GM19372 (cell line): ENCODE measurements around the gene YY1.
"Not testable (repeated sequence)": the region's sequence is repeated elsewhere in the genome, so short reads cannot be mapped to it uniquely, and the experiment has no call there.

ENCODE experiments used
- ATAC-seq: cut with Tn5 transposase; IDR thresholded peaks from one replicate; pipeline ENCODE4 v1.9.1; 2021; ENCODE audit warnings: mild to moderate bottlenecking, low read depth, moderate library complexity; ENCODE audit not compliant: unreplicated experiment

Gene YY1

DNA sequence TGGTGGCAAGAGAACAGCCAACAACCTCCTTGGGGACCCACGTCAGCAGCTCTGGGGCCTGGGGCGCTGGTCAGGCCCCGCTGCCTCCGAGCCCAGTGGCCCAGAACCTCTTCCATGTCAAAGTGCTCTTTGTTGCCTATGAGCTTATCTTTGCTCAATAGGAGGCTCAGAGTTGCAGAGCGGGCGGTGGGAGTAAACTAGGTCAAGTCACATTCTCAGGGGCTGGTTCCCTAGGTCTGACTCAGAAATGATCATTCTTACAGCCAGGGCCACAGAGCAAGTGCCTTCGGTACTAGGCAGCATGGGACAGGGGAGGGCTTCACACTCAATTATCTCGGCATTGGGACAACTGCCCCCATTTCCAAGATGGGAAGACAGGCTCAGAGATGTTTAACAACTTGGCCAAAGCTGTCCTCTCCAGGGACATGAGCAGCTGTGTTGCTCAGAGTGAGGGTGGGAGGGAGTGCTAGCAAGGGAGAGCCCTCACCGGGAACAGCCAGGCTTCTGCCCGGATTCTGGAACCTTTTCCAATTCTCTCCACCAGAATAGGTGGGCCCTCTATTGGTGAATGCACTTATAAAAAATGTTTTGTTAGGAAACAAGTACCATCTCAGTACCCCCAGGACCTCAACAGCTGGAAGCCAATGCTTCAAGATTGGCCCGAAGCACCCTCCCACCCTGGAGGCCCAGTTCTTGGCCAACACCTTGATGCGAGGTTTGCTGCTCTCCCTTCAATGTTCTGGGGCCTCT lies 55.4 kb downstream of the YY1 start:
- ATAC-seq: no peak

DNA sequence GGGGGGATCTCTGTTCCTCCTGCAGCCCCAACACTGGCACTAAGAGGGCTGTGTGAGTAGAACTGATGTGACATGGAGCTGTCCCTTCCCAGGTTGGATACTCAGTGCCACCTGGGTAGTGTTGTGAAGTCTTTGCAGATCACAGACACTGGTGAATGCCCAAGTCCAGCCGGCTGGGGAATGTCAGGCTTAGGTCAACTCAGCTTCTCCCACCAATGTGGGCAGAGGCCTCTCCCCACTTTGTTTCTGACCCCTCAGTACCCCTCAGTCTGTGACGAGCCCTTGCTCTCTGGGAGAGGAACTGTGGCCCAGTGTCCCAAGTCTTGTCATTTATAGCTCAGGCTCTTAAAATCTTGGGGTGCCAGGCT lies 56.0 kb downstream of the YY1 start:
- ATAC-seq: no peak

DNA sequence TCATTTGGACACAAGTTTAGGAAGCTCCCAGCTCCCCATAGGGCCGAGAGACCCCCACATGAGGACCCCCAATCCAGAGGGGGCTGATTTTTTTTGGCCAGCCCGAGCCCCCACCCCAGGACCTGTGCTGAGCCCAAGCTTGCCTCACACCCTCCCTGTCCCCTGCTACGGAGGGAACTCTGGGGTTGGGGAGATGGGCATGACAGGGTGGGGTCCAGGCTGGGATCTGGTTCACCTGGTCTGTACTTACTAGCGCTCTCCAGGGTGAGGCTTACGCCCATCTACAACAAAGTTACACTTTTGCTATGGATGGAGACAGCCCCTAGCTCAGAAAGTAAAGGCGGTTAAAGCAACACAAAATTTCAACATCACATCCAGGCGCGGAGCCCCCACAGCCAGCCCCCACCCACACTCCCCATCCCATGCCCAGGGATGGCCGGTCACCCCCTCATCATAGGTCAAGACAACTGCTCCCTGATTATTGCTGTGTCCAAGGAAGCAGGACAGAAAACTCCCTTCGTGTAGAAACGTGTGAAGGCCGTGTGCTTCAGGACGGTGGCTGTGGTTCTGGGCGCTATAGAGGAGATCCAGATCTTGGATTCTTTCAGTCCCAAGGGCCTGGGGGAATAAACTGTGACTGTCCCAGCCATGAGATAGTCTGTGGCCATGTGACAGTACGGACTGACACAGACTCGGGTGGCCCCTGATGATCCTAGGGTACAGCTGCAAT lies 56.6 kb downstream of the YY1 start:
- no peak for ATAC-seq

DNA sequence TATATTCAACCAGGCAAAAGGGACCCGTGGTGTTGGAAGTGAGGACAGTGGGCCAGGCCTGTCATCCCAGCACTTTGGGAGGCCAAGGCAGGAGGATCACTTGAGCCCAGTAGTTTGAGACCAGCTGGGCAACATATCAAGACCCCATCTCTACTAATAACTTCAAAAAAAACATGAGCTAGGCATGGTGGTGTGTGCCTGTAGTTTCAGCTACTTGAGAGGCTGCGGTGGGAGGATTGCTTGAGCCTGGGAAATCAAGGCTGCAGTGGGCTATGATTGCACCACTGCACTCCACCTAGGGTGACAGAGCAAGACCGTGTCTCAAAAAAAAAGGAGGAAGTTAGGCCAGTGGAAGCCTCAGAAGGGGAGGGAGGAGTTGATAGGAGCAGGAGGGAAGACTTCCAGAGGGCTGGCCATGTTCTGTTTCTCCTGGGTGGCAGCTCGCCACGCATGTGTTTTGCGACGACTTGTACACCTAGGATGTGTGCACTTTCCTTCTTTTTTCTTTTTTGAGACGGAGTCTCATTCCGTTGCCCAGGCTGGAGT lies 57.2 kb downstream of the YY1 start:
- ATAC-seq: no peak

DNA sequence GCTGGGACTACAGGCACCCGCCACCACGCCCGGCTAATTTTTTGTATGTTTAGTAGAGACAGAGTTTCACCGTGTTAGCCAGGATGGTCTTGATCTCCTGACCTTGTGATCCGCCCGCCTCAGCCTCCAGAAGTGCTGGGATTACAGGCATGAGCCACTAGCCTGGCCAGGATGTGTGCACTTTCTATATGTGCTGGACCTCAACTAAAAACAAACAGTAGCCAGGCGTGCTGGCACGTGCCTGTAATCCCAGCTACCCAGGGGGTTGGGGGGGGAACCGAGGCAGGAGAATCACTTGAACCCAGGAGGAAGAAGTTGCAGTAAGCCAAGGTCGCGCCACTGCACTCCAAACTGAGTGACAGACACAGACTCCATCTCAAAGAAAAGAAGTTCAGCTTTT lies 57.8 kb downstream of the YY1 start:
- ATAC-seq: not testable (repeated sequence)

DNA sequence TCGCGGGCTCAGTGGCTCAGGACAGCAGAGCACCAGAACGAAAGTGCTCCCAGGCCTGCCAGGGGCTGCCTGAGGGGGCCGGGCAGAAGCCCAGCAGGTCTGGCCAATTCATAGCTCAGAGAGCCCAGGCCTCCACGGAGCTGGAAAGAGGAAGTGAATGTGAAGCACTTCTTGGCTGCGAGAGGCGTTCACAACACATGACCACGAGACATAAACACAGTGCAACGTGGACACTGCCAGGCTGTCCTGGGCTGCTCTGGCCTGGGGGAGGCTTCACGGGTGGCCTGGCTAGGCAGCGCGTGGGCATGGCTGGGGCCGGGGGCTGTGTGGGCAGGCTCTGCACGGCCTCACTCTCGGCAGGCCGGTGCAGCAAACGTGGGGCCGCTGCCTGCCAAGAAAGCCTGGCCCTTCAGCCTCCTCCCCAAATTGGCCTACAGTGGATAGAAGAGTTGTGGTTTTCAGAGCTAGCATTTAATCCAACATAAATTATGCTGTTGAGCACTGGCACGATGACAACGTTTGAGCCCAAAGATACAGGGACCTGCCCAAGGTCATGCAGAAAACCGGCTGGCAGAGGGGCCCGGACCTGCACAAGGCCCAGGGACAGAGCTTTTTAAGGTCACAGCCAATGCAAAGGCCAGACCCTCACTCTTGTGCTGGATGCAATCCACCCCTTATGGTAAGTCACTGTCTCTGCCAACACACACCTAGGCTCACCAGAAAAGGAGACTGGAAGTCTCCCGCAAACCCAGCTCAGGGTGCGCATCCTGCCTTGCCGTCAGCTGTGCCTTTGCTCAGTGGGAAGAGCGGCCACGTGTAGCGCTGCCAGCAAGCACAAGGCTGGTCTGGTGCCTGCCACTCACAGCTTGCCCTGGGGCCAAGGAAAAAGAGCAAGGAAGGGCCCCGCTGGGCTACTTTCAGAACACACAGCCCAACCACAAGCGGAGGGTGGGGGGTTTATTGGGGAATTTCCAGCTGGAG lies 58.7 kb downstream of the YY1 start:
- ATAC-seq: peak; percentile 98

DNA sequence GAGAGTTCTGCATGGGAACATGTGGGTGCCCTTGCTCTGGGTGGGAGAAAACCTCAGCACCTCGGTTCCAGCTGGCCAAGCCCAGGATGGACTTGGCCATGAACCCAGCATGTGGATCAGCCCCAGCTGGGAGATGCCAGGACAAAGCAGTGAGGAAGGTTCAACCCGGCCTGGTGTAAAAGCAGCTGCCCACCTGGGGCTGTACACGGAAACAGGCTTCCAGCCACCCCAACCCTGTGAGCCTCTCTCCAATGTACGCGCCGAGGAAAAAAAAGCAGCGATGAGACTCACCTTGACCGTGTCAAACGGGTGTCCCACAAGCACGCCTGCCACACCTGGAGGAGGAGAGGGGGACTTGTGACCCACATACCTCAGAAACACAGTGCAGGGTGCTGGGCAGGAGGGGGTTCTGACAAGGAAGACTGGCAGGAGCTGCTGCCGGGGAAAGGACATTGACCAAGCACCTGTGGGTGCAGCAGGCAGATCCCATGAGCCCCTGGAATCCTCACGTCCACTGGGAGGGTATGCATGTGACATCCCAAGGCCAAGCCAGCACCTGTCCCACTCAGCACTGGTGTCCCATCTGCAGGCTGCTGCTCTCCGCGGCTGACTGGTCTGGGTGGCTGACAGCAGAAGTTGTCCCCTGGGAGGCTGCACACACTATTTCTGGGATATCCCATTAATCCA lies 59.8 kb downstream of the YY1 start:
- ATAC-seq: no peak

DNA sequence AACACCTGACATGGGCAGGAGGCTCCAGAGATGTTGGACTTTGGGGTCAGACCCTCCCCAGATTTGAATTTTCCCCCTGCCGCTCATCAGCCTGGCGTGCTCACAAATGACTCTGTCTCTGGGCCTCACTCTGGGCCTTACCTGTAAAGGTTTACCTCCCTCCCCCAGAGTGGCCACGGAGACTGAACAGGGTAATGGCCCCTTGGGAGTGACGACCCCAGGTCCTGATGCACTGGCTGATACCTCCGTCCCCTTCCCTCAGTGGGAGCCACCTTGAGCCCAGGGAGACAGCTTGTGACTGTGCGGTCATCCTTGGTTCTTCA lies 60.3 kb downstream of the YY1 start:
- ATAC-seq: no peak

DNA sequence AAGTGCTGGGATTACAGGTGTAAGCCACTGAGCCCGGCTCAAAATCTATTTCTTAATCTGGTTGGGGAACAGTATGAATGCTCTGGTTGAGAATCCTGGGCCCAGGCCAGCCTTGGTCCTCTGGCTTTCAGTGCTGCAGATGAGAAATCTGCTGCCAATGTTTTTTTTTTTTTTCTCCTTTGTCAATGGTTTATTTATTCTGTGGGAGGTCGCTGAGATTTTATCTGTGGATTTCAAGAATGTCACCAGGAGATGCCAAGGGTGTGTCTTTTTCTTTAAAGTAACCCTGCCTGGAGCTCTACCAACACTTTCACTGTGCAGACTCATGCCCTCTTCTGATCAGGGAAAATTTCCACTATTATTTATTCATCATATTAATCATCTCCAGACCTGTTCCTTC lies 63.7 kb downstream of the YY1 start:
- ATAC-seq: no peak

DNA sequence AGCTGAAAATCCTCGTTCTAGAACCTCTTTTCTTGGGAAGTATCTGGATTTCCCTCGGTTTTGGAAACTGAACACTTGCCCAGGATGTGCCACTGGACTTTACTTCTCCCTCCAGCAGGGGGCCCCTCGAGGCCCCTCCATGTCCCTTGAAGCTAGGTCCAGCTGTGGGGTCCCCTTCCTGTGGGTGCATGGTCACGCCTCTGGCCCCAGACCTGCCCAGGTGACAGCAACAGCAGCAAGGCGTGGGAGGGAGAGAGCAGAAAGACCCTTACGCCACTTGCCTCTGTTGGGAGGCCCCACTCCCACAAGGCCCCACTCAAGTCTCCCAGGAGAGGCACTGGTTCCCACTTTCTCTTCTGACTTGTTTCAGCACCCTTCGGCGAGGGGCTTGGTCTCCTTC lies 64.2 kb downstream of the YY1 start:
- ATAC-seq: no peak

DNA sequence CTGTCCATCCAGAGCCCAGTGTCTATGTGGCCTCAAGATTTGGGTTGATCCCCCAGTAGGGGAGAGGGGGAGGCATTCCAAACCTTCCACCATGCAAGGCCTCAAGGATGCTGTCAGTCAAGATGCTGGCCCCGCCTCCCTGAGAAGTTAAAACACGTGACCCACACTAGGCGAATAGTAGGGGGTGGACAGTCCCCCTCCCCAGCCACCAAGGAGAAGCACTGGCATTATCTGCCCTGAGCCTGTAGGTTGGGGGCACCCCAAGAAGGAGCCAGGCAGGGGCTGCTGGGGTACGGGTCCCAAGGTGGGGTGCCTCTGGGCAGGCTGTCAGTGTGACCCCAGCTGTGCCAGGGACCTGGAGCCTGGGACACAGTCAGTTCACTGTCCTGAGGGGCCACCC lies 65.0 kb downstream of the YY1 start:
- ATAC-seq: no peak

DNA sequence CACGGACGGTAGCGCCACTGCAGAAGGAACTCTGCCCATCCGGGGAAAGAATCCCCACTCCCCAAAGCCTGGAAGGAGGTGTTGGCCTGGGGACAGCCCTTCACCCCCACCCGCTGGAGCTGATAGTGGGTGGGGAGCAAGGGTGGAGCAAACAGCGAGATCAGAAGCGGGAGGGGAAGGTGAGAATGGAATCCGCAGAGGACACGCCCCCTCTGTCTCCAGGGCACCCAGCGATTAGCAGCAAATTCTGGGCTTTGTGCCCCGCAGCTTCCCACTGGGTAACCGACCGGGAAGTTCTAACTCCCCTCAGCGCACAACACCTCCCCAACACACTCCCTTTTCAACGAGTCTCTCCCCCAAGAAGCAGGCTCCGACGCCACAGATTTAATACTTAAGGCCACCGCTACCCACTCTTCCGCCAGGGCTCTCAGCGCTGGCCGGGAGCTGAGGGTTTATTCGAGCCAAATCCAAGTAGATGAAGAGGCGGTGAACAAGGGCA lies 65.9 kb downstream of the YY1 start:
- ATAC-seq: no peak

DNA sequence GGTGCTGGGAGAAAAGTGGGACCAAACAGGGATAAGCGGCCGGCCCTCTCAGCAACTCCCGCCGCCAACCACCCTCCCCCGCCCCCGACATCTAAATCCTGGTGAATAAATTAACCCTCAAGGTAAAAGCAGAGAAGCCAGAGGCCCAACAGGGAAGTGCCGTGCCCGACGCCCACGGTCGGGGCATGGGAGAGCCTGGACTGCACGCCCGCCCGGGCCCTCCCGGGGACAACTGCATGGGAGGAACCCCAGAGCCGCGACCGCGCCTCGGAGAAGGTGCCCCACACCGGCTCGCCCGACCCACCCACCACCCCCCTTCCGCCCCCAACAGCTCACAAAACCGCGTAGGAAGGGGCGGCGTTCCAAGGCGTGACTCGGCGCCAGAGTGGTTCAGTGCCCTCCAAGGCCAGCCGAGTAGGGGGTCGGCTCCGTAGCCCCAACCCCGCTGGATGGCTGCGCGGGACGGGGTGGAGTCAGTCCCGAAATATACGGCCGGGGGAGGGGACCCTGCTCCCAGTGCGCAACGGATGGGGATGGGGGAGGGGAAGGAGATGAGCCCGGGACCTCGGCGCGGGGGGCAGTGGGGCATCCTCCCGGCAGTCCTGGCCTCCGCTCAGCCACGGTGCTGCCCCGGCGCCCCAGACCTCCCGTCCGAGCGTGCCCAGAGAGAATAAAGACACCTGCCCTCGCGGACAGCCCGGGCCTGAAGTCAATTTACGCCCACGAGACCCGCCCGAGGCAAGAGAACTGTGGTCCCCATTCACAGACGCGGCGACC lies 66.6 kb downstream of the YY1 start:
- ATAC-seq: no peak

DNA sequence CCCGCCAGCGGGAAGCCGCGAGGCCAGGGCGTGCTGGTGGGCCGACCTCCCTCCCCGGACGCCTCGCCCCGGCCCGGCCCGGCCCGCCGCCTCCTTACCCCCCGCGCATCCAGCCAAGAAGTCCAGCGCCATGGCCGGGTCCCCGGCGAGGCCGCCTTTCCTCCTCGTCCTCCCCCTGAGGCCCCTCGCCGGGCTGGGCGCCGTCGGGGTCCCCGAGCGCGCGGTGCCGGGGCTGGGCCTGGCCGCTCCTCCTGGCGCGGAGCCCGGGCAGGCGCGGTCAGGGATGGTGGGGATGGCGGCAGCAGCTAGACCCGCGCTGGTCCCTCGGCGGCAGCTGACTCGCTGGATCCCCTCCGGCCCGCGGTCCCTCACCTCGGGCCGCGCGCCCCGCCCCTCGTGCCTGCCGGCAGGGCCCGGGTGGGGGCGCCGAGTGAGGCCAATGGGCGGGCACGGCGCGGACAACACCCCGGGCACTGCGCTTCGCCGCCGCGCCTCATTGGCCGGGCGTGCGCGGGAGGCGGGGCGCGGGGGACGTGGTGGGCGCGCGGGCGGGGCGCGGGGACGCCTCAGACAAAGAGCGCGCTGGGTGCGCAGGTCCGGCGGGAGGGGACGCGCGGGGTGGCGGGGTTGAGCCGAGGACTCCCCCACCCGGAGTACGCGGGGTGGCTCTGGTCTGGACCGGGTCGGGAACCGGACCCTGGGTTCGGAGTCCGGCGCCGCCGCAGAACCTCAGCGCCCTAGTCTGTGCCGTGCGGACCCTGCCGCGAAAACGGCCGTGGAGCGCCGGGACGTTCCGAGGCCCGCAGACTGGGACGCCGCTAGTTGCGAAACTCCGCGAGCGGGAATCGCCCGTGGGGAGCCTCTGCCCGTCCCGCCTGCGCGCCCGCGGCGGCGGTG lies 67.4 kb downstream of the YY1 start, which contains the start of gene SLC25A29:
Gene SLC25A29, minus strand, starts transcription at position 344 of the 897 bp plus-strand sequence. Its CDS starts 212 bp downstream, at position 132.
- peak; percentile 84 for ATAC-seq

DNA sequence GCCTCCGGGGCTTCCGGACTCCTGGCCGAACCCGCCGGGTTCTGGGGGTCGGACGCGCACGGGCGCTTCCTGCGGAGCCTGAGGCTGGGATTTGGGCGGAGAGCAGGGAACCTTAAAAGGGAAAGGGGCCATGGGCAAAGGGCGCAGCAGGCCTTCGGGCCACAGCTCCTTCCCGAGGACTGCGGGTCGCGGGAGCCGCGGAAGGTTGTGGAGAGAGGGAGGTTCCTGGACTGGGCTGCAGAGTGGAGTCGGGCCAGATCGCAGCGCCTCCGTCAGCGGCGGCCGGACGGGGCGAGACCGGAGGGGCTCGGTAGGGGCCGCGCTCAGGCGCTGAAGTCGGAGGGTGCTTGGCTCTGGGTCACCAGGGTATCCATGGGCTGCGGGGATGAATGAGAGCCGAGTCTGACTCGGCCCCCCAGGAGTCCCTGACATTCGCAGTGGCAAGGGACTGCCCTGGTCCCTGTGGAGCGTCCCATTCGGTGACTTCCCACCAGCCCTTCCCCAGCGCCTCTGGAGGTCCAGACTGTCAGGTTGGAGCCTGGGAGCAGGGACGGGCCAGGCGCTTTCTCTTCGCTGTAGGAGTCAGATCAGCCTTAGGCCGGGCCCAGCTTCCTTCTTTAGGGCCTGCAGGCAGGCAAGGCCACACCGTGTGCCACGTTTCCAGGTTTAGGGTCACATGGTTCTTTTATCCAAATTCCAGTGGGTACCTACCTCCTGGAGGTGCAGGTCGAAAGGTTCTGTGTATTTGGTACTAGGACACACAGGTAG lies 68.2 kb downstream of the YY1 start:
- ATAC-seq: no peak

DNA sequence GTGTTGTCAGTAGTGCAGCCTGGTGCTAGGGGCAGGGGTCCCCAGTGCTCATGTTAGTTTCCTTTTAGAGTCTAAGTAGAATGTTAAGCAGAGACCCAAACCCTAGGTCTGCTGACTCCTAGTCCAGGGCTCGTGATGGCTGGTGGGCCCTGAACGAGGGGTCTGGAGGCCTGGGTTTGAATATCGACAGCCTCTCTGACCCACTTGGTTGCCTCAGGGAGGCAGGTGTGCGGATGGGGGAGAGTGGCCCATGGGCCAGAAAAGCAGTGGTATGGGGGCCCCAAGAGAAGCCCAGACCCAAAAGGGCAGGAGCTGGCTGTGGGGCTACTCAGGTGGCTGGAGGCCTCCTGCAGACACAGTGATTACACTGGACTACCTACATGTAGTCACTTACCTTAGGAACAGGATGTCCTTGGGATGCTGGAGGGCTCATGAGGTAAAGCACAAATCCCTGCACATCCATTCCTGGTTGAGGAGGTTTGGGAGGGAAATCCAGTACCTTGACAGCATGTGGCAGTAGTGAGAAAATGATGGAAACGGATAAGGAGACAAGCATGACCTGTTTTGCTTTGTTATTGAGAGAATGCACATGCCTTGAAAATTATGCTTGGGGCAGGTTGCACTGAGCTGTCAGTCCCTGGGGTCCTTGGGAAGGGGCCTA lies 69.0 kb downstream of the YY1 start:
- ATAC-seq: no peak

DNA sequence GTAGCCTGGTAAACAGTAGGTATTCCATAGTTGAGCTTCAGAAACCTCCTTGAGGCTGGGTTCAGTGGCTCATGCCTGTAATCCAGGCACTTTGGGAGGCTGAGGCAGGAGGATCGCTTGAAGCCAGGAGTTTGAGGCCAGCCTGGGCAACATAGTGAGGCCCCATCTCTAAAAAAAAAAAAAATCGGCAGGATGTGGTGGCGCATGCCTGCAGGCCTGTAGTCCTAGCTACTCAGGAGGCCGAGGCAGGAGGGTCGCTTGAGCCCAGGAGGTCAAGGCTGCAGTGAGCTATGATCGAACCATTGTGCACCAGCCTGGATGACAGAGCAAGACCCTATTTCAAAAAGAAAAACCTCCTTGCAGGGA lies 69.5 kb downstream of the YY1 start:
- not testable (repeated sequence) for ATAC-seq
